Measurements from ENCODE around the gene THAP3. TPM values are rescaled to one million over a fixed set of nuclear protein-coding genes. Genes with fewer than 3 reads are reported as not detected.

Gene THAP3
- polyA plus RNA-seq, 1 experiment, result 7.8 TPM

GRCh38 chr1:6666696-6667095, 42.0 kb downstream of the THAP3 start:
- POLR2A ChIA-PET, result no interaction called here

DNA sequence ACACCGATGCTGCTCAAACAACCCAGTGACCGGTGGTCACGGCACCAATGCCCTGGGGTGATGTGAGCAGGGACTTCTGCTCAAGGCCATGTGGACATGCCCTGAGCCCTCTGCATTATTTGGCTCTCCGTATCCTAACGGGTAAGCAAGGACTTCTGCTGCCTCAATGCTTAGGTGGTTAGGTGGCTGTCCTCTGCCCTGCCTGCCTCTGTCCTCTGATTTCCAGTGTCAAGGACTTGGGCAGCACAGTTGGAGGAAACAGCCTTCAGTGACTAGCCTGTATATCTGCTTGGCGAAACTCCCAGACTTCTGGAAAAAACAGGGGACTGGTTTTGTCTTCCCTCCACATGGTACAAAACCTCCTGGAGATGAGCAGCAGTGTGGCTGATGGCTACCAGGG, 42.5 kb downstream of the THAP3 start:
- CTCF ChIA-PET, result interaction anchor here (1.2 kb wide), 1 partner anchor 34 kb away, joined by 4 read pairs; the partner anchor contains the start of gene DNAJC11
- TF ChIP-seq CTCF (IDR thresholded peaks at IDR 0.05; ENCODE audit: low read depth, low read length), result no peak
- Histone ChIP-seq H3K9me3 (ENCODE audit: control insufficient read depth, insufficient read depth, low read length) (no peaks in the 10 kb centered on the region), H3K27ac (ENCODE audit: low read depth, low read length) (no peak overlapping the region), H3K4me3 (ENCODE audit: low read depth, low read length) (no peak overlapping the region), H3K27me3 (ENCODE audit: control insufficient read depth, insufficient read depth, low read length) (no peaks in the 10 kb centered on the region)
- no peak for DNase-seq (ENCODE audit: low read depth, low spot score)
- POLR2A ChIA-PET, result no interaction called here

More at GRCh38 chr1:6666696-6667095, 42.0 kb downstream of the THAP3 start:
- Histone ChIP-seq H3K27me3 (ENCODE audit: control insufficient read depth, insufficient read depth, low read length) (no peaks in the 10 kb centered on the region), H3K9me3 (ENCODE audit: control insufficient read depth, insufficient read depth, low read length) (no peaks in the 10 kb centered on the region), H3K4me3 (ENCODE audit: low read depth, low read length) (no peak overlapping the region), H3K27ac (ENCODE audit: low read depth, low read length) (no peak overlapping the region)
- DNase-seq (ENCODE audit: low read depth, low spot score), result no peak
- TF ChIP-seq CTCF (IDR thresholded peaks at IDR 0.05; ENCODE audit: low read depth, low read length), result no peak
- CTCF ChIA-PET, result no interaction called here

- no peak for DNase-seq (ENCODE audit: low read depth, low spot score)
These were observed 43.8 kb downstream of the THAP3 start for GRCh38 chr1:6668503-6668902.

GRCh38 chr1:6672558-6672957, 47.9 kb downstream of the THAP3 start:
- Histone ChIP-seq H3K27ac (ENCODE audit: low read depth, low read length) (no peak overlapping the region), H3K4me3 (ENCODE audit: low read depth, low read length) (no peak overlapping the region), H3K9me3 (ENCODE audit: control insufficient read depth, insufficient read depth, low read length) (no peaks in the 10 kb centered on the region), H3K27me3 (ENCODE audit: control insufficient read depth, insufficient read depth, low read length) (no peaks in the 10 kb centered on the region)
- no peak for DNase-seq (ENCODE audit: low read depth, low spot score)
- POLR2A ChIA-PET, result interaction anchor here (0.6 kb wide), 1 partner anchor 130 kb away, joined by 4 read pairs; no protein-coding TSS in a partner anchor
- CTCF ChIA-PET, result interaction anchor here (1.4 to 2.2 kb wide), 2 partner anchors 26 to 29 kb away, joined by 7 read pairs; partner anchors contain the start of gene DNAJC11
- TF ChIP-seq CTCF (IDR thresholded peaks at IDR 0.05; ENCODE audit: low read depth, low read length), result no peak

More at GRCh38 chr1:6668503-6668902, 43.8 kb downstream of the THAP3 start:
- Histone ChIP-seq H3K9me3 (ENCODE audit: control insufficient read depth, insufficient read depth, low read length) (no peaks in the 10 kb centered on the region), H3K27ac (ENCODE audit: low read depth, low read length) (no peak overlapping the region), H3K27me3 (ENCODE audit: control insufficient read depth, insufficient read depth, low read length) (no peaks in the 10 kb centered on the region), H3K4me3 (ENCODE audit: low read depth, low read length) (no peak overlapping the region)
- no peak for TF ChIP-seq CTCF (IDR thresholded peaks at IDR 0.05; ENCODE audit: low read depth, low read length)
- ChIA-PET POLR2A (no interaction called here), CTCF (interaction anchor here (1.0 to 1.2 kb wide), 2 partner anchors 33 to 145 kb away, joined by 4 to 9 read pairs; partner anchors contain the start of gene DNAJC11)

DNA sequence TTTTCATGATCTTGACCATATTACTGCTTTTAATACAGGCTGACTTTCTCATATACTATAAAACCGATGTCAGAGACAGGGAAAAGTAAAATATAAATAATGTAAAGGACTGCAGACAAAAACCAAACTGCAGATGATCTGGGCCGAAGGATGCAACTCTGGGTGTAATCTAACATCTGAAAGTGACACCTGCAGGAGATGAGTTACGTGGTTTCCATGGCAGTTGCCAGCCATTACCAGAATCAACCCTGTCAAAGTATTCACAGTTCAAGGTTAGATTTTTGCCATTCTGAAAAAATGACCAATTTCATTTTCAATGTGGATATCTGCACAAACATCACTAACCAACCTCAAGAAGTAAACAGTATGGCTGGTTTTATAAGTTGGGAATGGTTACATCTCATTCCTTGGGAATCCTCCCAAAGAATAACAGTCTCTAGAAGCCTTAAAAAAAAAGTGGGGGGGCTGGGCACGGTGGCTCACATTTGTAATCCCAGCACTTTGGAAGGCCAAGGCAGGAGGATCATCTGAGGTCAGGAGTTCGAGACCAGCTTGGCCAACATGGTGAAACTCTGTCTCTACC, 49.2 kb downstream of the THAP3 start:
- H3K9me3 ChIP-seq (ENCODE audit: control insufficient read depth, insufficient read depth, low read length), result no peaks in the 10 kb centered on the region
- H3K27ac ChIP-seq (ENCODE audit: low read depth, low read length), result no peak overlapping the region
- DNase-seq (ENCODE audit: low read depth, low spot score), result no peak
- POLR2A ChIA-PET, result interaction anchor here (0.7 kb wide), 1 partner anchor 435 kb away, joined by 9 read pairs; no protein-coding TSS in a partner anchor
- no peak for TF ChIP-seq CTCF (IDR thresholded peaks at IDR 0.05; ENCODE audit: low read depth, low read length)
- CTCF ChIA-PET, result interaction anchor here (0.5 kb wide), 1 partner anchor 317 kb away, joined by 3 read pairs; no protein-coding TSS in a partner anchor
- no peaks in the 10 kb centered on the region for H3K27me3 ChIP-seq (ENCODE audit: control insufficient read depth, insufficient read depth, low read length)
- H3K4me3 ChIP-seq (ENCODE audit: low read depth, low read length), result no peak overlapping the region

Measured in AG04450 (cell line).